Activated effector memory CD4-positive, alpha-beta T cell treated with anti-CD3 and anti-CD28 coated beads, Interleukin-2, amount 50 U/mL, for 16 hours (primary cell): Measurements from ENCODE around the gene VAT1.

Experiments used
- DNase-seq: peaks from one replicate; pipeline ENCODE4 v3.0.0-alpha.2; 2020

VAT1 gene

DNA sequence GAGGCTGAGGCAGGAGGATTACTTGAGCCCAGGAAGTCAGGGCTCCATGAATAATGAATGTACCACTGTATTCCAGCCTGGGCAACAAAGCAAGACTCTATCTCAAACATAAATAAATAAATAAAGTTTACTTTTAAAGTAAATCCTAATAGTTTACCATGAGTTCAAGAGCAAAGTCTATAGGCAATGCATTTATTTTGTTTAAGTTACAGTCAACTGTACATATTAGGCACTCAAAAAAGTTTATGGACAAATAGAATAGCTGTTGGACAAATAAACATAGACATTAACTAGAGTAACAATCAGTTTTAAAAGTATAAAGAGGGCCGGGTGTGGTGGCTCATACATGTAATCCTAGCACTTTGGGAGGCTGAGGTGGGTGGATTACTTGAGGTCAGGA, 54.3 kb downstream of the VAT1 start:
- no peak for DNase-seq
